HG02642 (cell line): ENCODE data around the gene CCSER1.
"Not testable (repeated sequence)": the region's sequence is repeated elsewhere in the genome, so short reads cannot be mapped to it uniquely, and the experiment has no call there.

Experiments
- ATAC-seq: cut with Tn5 transposase; IDR thresholded peaks from one replicate; pipeline ENCODE4 v1.9.1; 2021; ENCODE audit warnings: mild to moderate bottlenecking; ENCODE audit not compliant: unreplicated experiment, poor library complexity

CCSER1 gene

DNA sequence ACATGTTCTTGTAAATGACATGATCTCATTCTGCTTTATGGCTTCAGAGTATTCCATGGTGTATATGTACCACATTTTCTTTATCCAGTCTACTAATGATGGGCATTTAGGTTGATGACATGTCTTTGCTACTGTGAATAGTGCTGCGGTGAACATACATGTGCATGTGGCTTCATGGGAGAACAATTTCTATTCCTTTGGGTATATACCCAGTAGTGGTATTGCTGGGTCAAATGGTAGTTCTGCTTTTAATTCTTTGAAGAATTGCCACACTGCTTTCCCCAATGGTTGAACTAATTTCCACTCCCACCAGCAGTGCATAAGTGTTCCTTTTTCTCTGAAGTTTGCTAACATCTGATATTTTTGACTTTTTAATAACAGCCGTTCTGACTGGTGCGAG is 1080.3 kb downstream of the CCSER1 start:
- ATAC-seq: no peak

DNA sequence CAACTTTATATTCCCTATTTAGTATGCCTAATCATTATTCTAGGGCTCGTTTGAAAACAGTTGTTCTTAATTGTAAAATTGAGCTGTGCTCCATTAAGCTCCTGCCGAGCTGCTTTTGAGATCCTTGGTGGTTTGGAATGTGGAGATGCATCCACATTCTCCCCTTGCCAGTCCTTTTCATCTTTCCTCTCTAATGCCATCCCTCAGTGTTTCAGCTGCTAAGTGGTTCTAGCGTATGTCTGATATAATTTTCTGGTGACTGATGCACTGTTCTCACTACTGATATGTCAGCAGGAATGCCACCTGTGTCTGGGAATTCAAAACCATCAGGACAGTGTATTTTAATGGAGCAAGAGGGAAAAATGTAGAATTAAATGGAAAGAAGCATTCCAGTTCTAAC is 1085.0 kb downstream of the CCSER1 start:
- ATAC-seq: no peak

DNA sequence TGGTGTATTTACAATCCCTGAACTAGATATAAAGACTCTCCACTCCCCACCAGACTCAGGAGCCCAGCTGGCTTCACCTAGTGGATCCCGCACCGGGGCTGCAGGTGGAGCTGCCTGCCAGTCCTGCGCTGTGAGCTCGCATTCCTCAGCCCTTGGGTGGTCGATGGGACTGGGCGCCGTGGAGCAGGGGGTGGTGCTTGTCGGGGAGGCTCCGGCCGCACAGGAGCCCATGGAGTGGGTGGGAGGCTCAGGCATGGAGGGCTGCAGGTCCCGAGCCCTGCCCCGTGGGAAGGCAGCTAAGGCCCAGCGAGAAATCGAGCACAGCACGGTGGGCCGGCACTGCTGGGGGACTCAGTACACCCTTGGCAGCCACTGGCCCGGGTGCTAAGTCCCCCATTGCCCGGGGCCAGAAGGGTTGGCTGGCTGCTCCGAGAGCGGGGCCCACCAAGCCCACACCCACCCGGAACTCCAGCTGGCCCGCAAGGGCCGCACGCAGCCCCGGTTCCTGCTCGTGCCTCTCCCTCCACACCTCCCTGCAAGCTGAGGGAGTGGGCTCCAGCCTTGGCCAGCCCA is 1090.7 kb downstream of the CCSER1 start:
- ATAC-seq: not testable (repeated sequence)

DNA sequence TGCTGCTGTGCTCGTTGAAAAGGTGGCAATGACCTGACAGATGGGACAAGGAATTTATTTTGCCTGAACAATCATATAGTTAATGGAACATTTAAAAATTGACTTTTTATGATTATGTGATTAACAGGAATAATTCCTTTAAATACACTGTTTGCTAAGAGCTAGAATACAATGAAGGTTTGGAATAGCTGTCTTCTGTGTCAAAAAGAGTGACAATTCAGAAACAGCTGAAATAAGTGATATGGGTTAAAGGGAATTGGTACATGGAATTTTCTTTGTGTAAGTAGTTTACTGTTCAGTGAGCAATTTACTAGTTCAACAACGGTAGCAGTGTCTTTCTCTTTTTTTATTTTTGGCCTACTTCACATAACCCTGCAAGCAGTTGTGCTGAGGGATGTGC is 1093.1 kb downstream of the CCSER1 start:
- no peak for ATAC-seq

DNA sequence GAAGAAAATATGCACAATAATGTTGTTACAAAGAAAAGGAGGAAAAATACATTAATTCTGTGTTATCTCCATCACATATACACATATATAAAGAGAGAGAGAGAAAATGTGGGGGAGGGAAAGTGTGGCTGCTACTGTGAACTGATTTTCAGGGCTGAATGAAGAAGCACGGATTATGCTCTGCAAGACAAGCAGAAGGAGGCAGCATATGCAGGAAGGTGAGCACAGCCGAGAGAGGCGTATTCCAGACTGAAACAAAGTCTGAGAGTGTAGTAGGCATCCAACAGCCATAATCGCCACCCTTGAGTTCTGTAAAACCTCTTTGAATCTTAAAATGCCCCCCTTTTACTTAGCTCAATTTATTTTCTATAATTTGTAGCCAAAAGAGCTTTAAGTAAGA is 1094.8 kb downstream of the CCSER1 start:
- no peak for ATAC-seq

DNA sequence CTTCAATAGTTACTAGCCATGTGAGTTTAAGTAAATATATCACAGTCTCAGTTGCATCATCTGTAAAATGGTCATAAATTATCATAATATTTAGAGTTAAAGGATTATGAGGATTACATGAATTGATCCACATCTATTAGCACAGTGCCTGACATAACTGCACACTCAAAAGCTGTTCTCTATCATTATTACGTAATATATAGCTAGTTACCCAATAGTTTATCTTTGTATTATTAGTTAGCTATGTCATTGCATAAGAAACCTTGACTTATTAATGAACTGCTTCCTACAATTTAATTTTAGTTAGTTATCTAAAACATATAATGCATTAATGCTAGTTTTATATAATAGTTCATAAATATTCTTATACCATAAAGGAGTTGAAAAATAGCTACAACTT is 1099.7 kb downstream of the CCSER1 start:
- no peak for ATAC-seq

DNA sequence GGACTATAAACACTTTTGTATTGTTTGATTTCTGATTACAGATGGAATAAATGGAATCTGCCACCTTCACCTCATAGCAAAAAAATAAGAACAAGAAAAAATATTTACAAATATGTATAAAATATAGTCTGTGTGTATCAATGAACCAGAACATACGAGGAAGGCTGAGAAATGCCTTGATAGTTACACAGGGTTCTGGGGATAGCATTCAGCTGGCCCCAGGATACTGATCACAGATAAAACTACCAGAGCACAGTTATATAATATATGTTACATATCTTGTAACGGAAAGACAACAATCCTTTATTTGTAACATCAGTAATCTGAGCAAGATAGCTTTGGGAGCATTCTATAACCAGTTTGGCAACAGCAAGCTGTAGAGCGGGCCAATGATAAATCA is 1101.5 kb downstream of the CCSER1 start:
- ATAC-seq: no peak

DNA sequence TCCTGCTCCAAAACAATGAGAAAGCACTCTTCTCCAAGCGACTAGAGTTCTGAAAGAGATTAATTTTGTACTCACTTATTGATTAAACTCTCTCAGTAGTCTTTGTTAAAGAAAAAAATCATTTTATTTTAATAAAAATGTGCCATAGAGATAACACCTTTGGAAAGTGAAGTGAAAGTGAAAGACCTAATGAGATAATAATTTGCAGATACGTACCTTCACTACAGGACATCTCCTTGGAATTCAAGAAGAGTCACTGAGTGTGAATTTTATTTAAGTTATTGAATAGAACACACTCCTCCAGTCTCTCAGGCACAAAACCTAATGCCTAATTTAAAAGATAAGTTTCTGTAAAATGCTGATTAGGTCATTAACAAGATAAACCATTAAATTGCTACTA is 1106.0 kb downstream of the CCSER1 start:
- ATAC-seq: no peak

DNA sequence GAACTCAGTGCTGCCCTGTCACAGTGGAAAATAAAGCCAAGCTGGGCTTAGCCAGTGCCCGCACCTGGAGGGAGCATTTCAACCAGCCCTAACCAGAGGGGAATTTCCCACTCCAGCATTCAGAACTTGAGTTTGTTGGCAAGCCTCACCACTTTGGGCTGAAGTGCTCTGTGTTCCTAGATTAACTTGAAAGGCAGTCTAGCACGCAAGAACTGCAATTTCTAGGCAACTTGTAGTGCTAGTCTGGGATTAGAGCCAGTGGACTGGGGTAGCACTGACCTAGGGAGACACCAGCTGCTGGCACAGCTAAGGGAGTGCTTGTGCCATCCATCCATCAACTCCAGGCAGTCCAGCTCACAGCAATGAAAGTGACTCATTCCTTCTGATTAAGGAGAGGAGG is 1115.9 kb downstream of the CCSER1 start:
- ATAC-seq: no peak

DNA sequence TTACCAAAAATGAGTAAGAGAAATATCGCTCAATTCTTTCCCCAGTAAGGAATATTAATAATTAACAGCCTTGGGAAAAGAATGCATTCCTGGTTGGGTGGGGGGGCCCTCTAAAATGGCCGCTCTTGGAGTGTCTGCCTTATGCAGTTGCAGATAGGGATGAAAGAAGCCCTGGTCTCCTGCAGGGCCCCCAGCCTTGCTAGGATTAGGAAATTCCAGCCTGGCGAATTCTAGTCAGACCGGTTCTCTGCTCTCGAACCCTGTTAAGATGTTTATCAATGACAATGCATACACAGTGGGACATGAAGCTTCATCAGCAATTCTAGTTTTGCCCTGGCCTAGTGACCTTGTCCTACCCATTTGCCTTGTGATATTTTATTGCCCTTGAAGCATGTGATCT is 1128.8 kb downstream of the CCSER1 start:
- no peak for ATAC-seq

DNA sequence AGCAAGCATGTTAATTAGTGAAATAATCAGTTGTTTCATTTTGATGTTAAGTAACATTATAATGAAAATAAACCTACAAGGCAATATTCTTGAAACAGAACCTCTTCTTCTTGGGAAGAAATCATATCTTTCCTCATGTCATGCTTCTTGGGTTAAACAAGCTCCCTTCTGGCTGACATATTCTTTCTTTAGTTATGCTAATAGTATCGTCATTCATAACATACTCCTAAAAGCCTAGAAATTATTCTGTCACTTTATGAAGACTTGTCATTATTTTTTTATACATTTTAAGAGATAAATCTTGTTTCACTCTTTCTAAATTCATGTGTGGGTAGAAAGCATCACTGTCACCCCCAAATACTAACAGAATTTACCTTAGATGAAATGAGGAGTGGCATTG is 1129.6 kb downstream of the CCSER1 start:
- ATAC-seq: no peak

DNA sequence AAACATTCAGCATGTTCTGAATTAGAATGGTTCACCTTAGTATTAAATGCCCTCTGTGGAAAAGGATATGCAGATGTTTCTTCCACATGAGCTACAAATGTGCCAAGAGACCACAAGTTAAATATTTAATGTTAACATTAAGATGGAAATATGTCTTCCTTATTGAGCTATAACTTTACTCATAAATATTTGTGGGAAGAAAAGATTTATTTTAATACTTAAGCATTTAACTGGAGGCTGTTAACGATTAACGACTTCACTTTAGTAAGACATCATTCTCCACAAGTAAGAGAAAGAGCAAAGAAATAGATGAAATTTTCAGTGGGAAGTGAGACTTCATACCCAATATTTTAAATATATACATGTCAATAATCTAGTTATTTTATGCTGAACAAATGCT is 1130.5 kb downstream of the CCSER1 start:
- no peak for ATAC-seq

DNA sequence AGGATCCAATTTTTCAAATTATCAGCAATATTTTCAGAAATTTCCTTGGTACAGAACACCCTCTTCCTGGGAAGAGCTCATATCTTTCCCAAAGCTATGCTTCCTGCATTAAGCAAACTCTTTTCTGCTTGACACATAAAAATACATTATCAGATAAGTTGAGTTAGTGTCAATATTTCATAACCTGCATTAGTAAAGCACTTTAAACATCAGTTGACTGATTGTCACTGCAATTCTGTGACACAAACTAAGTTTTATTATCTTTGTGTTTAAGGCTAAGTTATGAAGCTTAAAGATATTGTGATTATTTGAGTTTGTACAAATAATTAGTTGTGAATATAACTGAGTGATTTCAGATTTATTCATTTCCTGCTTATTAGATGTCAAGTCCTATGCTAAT is 1131.1 kb downstream of the CCSER1 start:
- no peak for ATAC-seq

DNA sequence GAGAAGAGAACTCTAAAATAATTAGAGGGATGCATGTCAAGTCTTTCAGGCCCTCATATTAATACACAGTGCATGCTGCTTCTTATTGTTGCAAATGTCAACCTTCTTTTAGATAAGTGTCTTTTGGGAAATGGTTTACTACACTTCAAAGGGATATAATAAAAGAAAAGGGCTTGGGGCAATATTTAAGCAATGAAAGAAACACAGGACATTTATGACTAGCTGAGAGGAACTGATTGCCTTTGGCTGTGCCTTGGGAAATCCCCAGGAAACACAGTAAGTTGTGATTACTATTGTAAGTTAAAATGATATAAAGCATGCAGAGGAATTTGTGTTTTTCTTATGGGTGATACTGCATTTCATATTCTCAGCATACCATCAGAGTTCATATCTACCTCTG is 1140.3 kb downstream of the CCSER1 start:
- ATAC-seq: no peak

DNA sequence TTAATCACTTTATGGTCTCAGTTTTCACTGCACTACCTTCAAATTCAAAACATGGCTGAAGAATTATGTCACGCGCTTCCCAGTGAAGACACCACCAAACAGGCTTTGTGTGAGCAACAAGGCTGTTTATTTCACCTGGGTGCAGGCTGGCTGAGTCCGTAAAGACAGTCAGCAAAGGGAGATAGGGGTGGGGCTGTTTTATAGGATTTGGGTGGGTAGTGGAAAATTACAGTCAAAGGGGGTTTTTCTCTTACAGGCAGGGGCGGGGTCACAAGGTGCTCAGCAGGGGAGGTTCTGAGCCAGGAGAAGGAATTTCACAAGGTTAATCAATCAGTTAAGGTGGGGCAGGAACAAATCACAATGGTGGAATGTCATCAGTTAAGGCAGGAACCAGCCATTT is 1141.3 kb downstream of the CCSER1 start:
- not testable (repeated sequence) for ATAC-seq

DNA sequence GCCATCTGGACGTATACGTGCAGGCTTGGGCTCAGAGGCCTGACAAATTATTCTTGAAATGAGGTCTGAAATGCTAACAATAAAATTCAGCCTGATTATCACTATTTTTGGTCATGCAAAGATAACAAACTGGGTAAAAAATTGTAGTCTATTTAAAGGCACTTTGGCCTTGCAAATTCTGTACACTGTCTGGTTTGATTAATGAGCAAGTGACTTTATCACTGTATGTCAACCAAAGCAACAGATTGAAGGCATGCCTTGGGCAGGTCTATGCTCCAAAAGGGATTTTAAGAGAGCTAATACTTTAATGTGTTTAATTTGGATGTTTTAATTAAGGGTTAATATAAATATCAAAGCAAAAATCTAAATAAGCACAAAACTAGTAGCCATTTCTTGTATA is 1141.7 kb downstream of the CCSER1 start:
- ATAC-seq: no peak

DNA sequence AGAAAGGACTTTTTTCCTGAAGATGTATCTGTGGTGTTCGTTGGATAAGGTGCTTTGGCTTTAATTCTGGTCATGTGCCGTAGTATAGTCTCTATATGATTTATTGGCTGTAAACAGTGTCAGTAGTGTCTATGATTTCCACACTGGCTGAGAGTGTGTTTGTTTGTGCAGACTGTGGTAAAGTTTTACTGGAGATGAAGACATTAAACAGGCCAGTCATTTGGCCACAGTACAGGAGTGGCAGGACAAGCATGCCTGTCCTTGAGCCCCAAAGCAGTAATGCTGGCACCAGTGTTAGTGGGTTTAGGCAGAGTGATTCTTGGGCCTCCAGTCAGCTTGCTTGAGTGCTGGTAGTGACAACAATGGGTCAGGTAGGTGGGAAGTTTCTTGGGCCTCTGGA is 1152.7 kb downstream of the CCSER1 start:
- ATAC-seq: no peak

DNA sequence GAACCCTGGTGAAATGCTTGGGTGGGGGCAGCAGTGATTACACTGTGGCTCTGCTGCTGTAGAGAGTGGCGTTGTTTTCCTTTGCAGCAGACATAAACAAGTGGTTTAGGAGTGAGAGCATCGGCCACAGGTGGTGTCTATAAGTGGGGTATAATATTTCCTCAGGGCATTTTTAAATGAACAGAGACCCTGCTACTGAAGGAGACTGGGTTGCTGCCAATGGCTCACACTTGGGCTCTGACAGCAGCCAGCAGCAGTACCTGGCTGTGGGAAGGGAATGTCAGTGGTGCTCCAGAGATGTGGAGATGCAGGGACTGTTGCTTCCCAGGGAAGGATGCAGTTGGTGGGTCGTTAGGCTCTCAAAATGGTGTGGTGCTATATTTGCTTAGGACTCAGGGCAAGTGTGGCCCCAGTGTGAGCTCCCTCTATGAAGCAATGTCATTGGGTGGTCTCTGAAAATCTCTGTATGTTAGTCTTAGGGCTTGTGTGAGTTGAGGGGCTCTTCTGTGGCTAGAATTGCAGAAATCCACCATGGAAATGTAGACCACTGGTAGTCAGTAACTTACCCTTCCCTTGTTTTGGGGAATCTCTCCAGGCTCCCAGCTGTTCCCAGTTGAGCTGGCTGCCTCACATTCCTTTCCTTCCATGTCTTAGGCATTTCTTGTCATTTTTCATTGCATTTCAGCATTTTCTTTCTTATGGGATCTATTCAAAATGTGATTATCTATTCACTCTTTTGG is 1153.5 kb downstream of the CCSER1 start:
- no peak for ATAC-seq

DNA sequence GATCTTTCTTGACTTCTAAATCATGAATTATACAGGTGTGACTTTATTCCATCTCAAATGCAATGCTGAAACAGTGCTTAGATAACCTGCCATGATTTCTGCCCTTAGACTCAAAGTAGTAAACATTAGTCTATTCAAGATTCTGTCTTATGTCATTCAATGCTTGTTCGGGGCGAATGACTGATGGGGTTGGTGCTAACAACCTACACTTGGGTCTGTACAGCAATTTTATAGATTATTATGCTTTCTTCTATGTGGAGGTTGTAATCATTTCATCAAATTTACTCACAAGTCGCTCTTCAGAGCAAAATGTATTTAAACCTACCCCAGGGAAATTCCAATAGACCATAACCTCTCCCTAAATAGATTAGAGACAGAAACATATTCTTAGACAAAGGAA is 1155.0 kb downstream of the CCSER1 start:
- no peak for ATAC-seq

DNA sequence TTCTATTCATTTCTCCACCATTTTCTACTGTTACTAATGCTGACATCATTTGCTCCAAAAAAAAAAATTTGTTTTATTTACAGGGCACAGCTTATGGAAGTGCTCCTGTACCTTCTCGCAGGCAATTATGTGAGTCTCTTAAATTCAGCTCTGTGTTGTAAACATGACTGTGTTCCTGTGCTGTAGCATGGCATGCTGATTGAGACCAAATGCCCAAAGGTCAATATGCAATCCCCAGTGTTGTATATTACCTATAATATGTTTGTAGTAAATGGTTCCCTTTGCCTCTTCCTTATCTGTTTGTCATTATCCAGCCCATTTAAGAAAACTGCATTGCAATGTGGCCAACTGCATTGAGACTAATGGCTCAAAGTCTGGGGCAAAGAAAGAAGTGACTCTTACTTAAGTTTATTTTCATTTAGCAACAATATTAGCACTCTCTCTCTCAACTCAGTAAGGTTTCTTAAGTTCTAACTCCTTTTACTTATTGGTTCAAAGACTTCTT is 1156.6 kb downstream of the CCSER1 start:
- no peak for ATAC-seq

DNA sequence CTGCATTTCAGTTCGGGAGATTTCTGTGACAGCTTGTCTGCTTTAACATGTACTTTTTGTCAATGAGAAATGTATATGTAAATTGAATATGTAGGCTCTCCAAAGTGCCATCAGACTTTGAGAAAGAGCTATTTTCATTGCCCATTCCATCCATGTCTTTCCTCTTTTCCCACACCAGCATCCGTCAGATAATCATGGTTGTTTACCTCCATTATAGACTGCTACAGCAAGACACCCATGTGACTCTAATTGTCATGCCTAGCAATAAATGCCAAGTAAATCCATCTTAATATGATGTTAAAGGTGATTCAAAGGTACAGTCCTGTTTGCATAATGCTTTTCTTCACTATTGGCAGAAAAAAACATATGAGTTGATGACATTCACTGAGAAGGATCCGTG is 1157.3 kb downstream of the CCSER1 start:
- ATAC-seq: no peak

DNA sequence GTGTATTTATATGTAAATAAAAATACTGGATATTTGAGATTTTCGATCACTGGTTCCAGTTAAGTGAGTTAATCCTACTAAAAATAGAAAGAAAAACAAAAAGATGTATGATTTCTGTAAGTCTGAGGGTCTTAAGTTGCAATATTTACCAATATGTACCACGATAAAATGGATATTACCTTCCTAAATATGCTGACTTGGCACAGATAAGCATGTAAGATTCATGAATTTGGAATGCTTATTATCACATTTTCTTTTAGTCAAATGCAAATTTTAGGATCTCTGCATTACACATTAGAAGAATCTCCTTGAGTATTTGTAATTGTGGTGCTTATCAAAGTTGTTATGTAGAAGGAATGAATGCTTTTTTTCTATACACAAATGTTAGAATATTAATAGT is 1158.3 kb downstream of the CCSER1 start:
- no peak for ATAC-seq
